Prostate gland (tissue), 2 donors: Measurements from ENCODE around the gene RYR3. TPM values are rescaled to one million over a fixed set of nuclear protein-coding genes. Genes with fewer than 3 reads are reported as not detected.
"Not testable (repeated sequence)": the region's sequence is repeated elsewhere in the genome, so short reads cannot be mapped to it uniquely, and the experiment has no call there.

Source experiments
- DNase-seq: peaks from one replicate; pipeline ENCODE4 v3.0.0-alpha.2; 2019; ENCODE audit warnings: low spot score
- H3K27ac ChIP-seq, 2 donors: fragments of 200-600 bp; sonication (generic); 2 replicates each; pipeline ENCODE4 v1.5.1; 2017 to 2019
- H3K27me3 ChIP-seq: fragments of 200-600 bp; sonication (generic); replicated peaks from 2 replicates; pipeline ENCODE4 v1.5.1; 2019; ENCODE audit not compliant: insufficient read depth
- H3K36me3 ChIP-seq, 2 donors: fragments of 200-600 bp; sonication (generic); 1 replicate in 1 of 2; 2 replicates in 1 of 2; pipeline versions ENCODE4 v1.5.1 to v1.8.1; 2017 to 2019
- H3K4me1 ChIP-seq: fragments of 200-600 bp; sonication (generic); replicated peaks from 2 replicates; pipeline ENCODE4 v1.5.1; 2019
- H3K4me3 ChIP-seq, 2 donors: fragments of 200-600 bp; sonication (generic); 2 replicates each; pipeline ENCODE4 v1.5.1; 2017 to 2019
- H3K9me3 ChIP-seq: fragments of 200-600 bp; sonication (generic); 2 replicates; pipeline ENCODE4 v1.5.1; 2017
- CTCF ChIP-seq, 4 experiments: fragments of 200-600 bp in 2 of 4; fragments of 450-650 bp in 2 of 4; sonication (generic) in 2 of 4; IDR thresholded peaks; 1 replicate in 3 of 4; 2 replicates in 1 of 4; pipeline ENCODE4 v1.5.1; 2016 to 2019; ENCODE audit warnings: antibody characterized with exemption in 4 of 4, mild to moderate bottlenecking in 2 of 4, moderate library complexity in 2 of 4
- POLR2A ChIP-seq: fragments of 450-650 bp; IDR thresholded peaks from one replicate; pipeline ENCODE4 v1.6.1; 2016; ENCODE audit warnings: antibody characterized with exemption, mild to moderate bottlenecking
- POLR2AphosphoS5 ChIP-seq: sonication (generic); formaldehyde crosslinking; IDR thresholded peaks from one replicate; pipeline ENCODE4 v1.6.1; 2017; ENCODE audit warnings: antibody characterized with exemption
- WGBS: methylation state at CpG from one replicate; pipeline ENCODE4 v1.1.5; 2018; 5-methylcytosine and 5-hydroxymethylcytosine counted together
- intact Hi-C: fragments of 100-400 bp; cut with DNase I; formaldehyde crosslinking; loops from one replicate; pipeline ENCODE4 v1.14.2; 2022
- total RNA-seq, 2 donors: library from RNA; depleted of rRNA; stranded (reverse); fragments of >200 nt; gene quantifications; one replicate each; pipeline ENCODE4 v1.1.0, GENCODE V29; 2016

RYR3 gene
- total RNA-seq, 2 donors from 2014 or later, result 0.41 to 2.3 TPM

- Histone ChIP-seq H3K27ac (no peak overlapping the region), H3K4me1 (no peaks in the 10 kb centered on the region), H3K9me3 (no peaks in the 10 kb centered on the region), H3K27me3 (no peaks in the 10 kb centered on the region), H3K36me3 (no peaks in the 10 kb centered on the region), H3K4me3 (no peak overlapping the region)
- no peak for DNase-seq
- intact Hi-C loops, result no loop called here
- TF ChIP-seq CTCF (IDR thresholded peaks at IDR 0.05), result no peak
- no peak for TF ChIP-seq POLR2AphosphoS5
- TF ChIP-seq POLR2A, result no peak
- WGBS, result 42% methylated on average over 3 of the region's 3 CpGs
Observed at GRCh38 chr15:33565094-33565493, 254.3 kb downstream of the RYR3 start.

- Histone ChIP-seq H3K36me3 (no peaks in the 10 kb centered on the region), H3K27ac (no peak overlapping the region), H3K9me3 (no peaks in the 10 kb centered on the region), H3K27me3 (no peaks in the 10 kb centered on the region), H3K4me3 (no peak overlapping the region), H3K4me1 (no peaks in the 10 kb centered on the region)
- intact Hi-C loops, result no loop called here
- no peak for DNase-seq
- no peak for TF ChIP-seq CTCF (IDR thresholded peaks at IDR 0.05)
- TF ChIP-seq POLR2AphosphoS5, result no peak
- TF ChIP-seq POLR2A, result no peak
Observed at GRCh38 chr15:33567652-33568051, 256.9 kb downstream of the RYR3 start.

GRCh38 chr15:33569036-33569435, 258.3 kb downstream of the RYR3 start:
- Histone ChIP-seq H3K27me3 (no peaks in the 10 kb centered on the region), H3K4me3 (no peak overlapping the region), H3K27ac (no peak overlapping the region), H3K9me3 (no peaks in the 10 kb centered on the region), H3K36me3 (no peaks in the 10 kb centered on the region), H3K4me1 (no peaks in the 10 kb centered on the region)
- WGBS, result 78% methylated on average over 1 of the region's 1 CpG
- intact Hi-C loops, result no loop called here
- no peak for TF ChIP-seq CTCF (IDR thresholded peaks at IDR 0.05)
- no peak for TF ChIP-seq POLR2A
- no peak for TF ChIP-seq POLR2AphosphoS5
- DNase-seq, result no peak

GRCh38 chr15:33577911-33578310, 267.1 kb downstream of the RYR3 start:
- H3K4me1 ChIP-seq, H3K27ac ChIP-seq, H3K27me3 ChIP-seq, H3K9me3 ChIP-seq, DNase-seq, intact Hi-C loops, H3K4me3 ChIP-seq, H3K36me3 ChIP-seq: not testable (repeated sequence)
- 60% methylated on average over 2 of the region's 2 CpGs for WGBS

- intact Hi-C loops, result no loop called here
- H3K9me3 ChIP-seq, result no peaks in the 10 kb centered on the region
- H3K4me3 ChIP-seq, result no peak overlapping the region
- H3K4me1 ChIP-seq, result no peaks in the 10 kb centered on the region
- DNase-seq, result no peak
- H3K27ac ChIP-seq, result no peak overlapping the region
- WGBS, result 89% methylated on average over 2 of the region's 2 CpGs
- no peaks in the 10 kb centered on the region for H3K27me3 ChIP-seq
- no peaks in the 10 kb centered on the region for H3K36me3 ChIP-seq
- no peak for TF ChIP-seq CTCF (IDR thresholded peaks at IDR 0.05)
- no peak for TF ChIP-seq POLR2A
- TF ChIP-seq POLR2AphosphoS5, result no peak
Observed at GRCh38 chr15:33580526-33580925, 269.8 kb downstream of the RYR3 start.
